Embryonic facial prominence (tissue), 1 donor: ENCODE results near the gene CTSA.

Source experiments
- DNase-seq: peaks from one replicate; pipeline ENCODE4 v3.0.0-alpha.2; 2016; ENCODE audit errors: extremely low spot score

The CTSA gene

DNA sequence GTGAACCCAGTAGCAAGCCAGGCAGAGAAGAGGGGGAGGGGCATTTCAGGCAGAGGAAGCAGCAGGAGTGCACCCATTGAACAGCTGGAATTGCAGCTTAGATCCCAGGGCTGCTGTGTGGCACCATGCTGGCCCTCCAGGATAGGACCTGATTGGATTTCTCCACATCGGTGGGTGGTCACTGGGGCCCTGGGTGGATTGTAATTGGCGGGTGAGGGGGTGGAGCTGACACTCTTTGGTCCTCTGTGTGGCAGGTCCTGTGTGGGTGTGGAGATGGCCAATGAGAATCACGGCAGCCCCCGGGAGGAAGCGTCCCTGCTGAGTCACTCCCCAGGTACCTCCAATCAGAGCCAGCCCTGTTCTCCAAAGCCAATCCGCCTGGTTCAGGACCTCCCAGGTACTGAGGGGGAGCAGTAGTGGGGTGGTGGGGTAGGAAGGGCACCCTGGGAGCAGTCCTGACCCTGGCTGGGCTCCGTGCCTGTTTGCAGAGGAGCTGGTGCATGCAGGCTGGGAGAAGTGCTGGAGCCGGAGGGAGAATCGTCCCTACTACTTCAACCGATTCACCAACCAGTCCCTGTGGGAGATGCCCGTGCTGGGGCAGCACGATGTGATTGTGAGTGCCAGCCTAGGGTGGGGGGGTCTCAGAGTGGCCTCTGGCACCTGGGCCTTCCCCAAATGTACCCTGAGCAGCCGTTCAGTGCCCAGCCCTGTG lies 47.7 kb downstream of the CTSA start:
- no peak for DNase-seq

DNA sequence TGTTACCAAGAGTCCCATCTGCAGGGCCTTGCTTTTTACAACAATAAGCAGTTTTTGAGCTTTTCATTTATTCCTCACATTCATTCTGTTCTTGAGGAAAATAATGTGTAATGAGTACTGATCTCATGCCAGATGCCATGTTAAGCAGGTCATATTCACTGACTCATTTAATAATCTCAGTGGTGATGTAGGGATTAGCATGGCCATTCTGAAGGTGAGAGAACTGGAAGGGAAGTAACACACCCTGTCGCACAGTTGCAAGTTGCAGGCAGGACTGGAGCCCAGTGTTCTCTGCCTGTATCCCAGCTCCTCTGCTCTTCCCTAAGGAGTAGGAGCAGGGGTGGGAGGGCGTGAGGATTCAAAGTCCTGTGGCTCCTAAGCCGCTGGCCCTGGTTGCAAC lies 48.9 kb downstream of the CTSA start:
- no peak for DNase-seq

- DNase-seq, result no peak
Measured at GRCh38 chr20:45940469-45940868, 49.3 kb downstream of the CTSA start.

DNA sequence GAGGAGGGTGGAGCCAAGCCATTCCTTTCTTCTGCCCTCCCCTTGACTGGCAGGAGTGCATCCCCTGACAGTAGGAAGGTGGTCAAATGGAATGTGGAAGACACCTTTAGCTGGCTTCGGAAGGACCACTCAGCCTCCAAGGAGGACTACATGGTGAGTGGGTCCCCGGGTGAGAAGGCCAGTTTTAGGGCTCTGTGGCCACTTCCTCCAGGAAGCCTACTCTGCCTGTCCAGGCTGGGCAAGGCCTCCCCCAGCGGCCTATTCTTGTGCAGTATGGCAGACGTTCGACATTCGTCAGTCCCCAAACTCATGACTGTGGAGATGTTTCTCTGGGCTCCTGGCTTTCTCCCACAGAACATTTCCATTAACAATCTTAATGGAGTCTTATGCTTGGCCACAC lies 52.5 kb downstream of the CTSA start:
- DNase-seq, result no peak

DNA sequence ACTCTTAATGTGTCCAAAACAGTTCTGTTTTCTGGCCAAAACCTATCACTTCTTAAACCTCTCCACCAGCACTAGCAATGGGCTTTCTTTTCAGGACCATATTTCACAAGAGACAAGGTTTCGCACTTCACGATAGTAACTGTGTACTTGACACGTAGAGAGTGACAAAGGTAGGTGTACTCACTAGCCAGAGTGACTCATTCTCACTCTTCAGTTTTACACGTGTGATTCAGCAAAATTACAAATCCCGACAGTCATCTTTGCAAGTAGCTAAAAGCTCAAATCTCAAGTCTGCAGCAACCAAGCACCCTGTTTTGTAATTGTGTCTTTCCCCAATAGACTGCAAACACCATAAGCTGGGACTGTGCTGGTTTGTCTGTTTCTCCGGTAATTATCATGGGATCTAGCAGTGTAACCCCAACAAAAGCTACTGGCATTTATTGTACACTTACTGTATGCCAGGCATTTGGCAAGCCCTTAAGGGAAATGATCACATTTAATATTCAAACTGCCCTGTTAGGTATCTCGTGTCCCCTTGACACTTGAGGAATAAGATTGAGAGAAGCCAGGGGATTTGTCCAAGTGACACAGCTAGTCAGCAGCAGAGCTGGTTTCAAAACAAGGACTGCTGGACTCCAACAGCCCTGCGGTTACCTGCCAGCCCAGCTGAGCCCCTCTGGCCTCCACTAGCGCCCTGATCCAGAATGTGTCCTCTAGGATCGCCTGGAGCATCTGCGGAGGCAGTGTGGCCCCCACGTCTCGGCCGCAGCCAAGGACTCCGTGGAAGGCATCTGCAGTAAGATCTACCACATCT lies 53.2 kb downstream of the CTSA start:
- DNase-seq, result no peak

DNA sequence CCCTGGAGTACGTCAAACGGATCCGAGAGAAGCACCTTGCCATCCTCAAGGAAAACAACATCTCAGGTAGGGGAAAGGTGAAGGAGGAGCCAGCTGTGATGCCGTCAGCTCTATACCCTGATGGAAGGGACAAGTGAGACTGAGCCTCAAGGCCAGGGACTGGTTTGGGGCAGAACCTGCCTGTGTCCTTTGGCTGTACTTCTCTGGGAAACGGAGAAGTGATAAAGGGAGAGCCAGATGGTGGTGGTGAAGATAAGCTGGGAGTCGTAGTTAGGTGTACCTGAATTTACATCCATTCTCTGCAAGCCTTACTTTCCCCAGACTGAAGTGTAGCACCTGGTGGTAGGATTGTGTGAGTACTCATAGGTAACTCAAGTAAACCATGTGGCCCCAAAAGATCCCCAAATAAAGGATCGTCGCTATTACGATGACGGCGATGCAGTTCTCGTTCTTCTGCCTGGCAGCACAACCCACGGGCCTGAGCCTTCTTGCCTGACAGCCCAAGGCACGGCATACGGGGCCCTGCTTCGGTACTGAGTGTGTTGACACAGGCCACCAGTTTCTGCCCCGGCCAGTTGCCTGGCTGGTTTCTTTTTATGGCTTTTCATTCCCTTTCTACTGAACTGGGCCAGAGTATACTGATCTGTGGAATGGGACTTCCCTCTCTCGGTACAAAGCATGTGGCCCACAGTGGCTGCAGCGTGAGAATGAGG lies 54.0 kb downstream of the CTSA start:
- no peak for DNase-seq

DNA sequence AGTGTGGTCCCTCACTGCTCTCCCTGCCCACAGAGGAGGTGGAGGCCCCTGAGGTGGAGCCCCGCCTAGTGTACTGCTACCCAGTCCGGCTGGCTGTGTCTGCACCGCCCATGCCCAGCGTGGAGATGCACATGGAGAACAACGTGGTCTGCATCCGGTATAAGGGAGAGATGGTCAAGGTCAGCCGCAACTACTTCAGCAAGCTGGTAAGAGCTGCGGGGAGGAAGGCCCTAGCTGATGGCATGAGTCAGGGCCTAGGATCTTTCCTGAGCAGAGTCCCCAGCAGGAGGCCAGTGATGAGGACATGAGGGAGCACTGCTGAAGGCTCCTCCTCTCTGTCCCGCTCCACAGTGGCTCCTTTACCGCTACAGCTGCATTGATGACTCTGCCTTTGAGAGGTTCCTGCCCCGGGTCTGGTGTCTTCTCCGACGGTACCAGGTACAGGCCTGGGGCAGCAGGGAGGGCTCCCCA lies 54.6 kb downstream of the CTSA start:
- DNase-seq, result no peak

DNA sequence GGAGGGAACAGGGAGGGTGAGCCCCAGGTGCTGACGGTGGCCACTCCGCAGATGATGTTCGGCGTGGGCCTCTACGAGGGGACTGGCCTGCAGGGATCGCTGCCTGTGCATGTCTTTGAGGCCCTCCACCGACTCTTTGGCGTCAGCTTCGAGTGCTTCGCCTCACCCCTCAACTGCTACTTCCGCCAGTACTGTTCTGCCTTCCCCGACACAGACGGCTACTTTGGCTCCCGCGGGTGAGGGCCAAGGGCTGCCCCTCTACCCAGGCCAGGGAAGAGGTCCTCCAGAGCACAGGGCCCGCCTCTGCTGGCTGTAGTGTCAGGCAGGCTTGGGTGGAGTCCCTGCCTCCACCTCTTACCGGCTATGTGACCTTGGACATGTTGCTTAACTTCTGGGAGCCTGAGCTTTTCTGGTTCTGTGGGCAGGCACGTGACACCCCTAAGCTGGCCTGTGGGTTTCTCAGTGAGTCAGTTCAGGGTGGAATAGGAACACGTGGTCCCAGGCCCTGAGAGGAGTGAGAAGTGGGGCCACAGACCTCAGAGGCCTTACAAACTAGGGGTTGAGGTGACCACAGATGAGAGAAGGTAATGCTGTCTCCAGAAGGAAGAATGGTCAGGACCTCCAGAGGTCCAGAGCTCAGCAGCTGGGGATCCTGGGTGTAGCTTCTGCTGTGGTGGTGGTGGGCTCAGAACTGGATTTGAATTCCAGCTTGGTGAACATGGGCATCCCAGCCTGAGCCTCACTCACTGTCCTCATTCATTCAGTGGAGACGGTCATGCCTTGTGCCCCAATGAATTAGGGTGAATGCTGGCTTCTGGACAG lies 55.2 kb downstream of the CTSA start:
- no peak for DNase-seq

- DNase-seq, result no peak
Measured at GRCh38 chr20:45947110-45947866, 56.2 kb downstream of the CTSA start.

- DNase-seq, result no peak
Measured at GRCh38 chr20:45948261-45948733, 57.2 kb downstream of the CTSA start.
